Parathyroid adenoma (tissue), 2 donors: Measurements from ENCODE around the gene CDKN1A.
"Not testable (repeated sequence)": the region's sequence is repeated elsewhere in the genome, so short reads cannot be mapped to it uniquely, and the experiment has no call there.

Experiments used
- H2AFZ ChIP-seq: fragments of 300-600 bp; sonication (generic); one replicate; pipeline ENCODE4 v1.7.0; 2017; ENCODE audit warnings: antibody characterized with exemption, mild to moderate bottlenecking
- H3K27ac ChIP-seq: fragments of 300-600 bp; sonication (generic); one replicate; pipeline ENCODE4 v1.7.0; 2017
- H3K27me3 ChIP-seq: fragments of 300-600 bp; sonication (generic); one replicate; pipeline ENCODE4 v1.7.0; 2017; ENCODE audit warnings: low read length; ENCODE audit not compliant: control insufficient read depth, insufficient read depth
- H3K36me3 ChIP-seq: fragments of 300-600 bp; sonication (generic); one replicate; pipeline ENCODE4 v1.7.0; 2017; ENCODE audit warnings: low read length; ENCODE audit not compliant: control insufficient read depth, insufficient read depth
- H3K4me1 ChIP-seq: fragments of 300-600 bp; sonication (generic); one replicate; pipeline ENCODE4 v1.7.0; 2017; ENCODE audit warnings: control low read depth
- H3K4me2 ChIP-seq: fragments of 300-600 bp; sonication (generic); one replicate; pipeline ENCODE4 v1.7.0; 2017; ENCODE audit warnings: low read length
- H3K4me3 ChIP-seq: fragments of 300-600 bp; sonication (generic); one replicate; pipeline ENCODE4 v1.7.0; 2017; ENCODE audit warnings: low read depth, low read length
- H3K79me2 ChIP-seq: fragments of 300-600 bp; sonication (generic); one replicate; pipeline ENCODE4 v1.7.0; 2017; ENCODE audit warnings: control low read depth
- H3K9ac ChIP-seq: fragments of 300-600 bp; sonication (generic); one replicate; pipeline ENCODE4 v1.7.0; 2017; ENCODE audit warnings: mild to moderate bottlenecking
- H3K9me3 ChIP-seq: fragments of 300-600 bp; sonication (generic); one replicate; pipeline ENCODE4 v1.7.0; 2017; ENCODE audit warnings: low read length; ENCODE audit not compliant: control insufficient read depth
- CTCF ChIP-seq: fragments of 300-600 bp; sonication (generic); IDR thresholded peaks from one replicate; pipeline ENCODE4 v1.7.0; 2017; ENCODE audit warnings: antibody characterized with exemption, mild to moderate bottlenecking
- donor health status: primary hyperparathyroidism.

Gene CDKN1A

GRCh38 chr6:36703081-36703606 lies 24.6 kb downstream of the CDKN1A start:
- Histone ChIP-seq H3K9ac (no peak overlapping the region), H3K4me2 (no peak overlapping the region), H3K27me3 (no peaks in the 10 kb centered on the region), H3K4me3 (no peak overlapping the region), H3K36me3 (no peaks in the 10 kb centered on the region), H3K79me2 (no peaks in the 10 kb centered on the region), H3K27ac (no peak overlapping the region), H3K9me3 (no peaks in the 10 kb centered on the region), H2AFZ (no peak overlapping the region), H3K4me1 (no peaks in the 10 kb centered on the region)
- TF ChIP-seq CTCF, result no peak

GRCh38 chr6:36703982-36704381 lies 25.5 kb downstream of the CDKN1A start:
- Histone ChIP-seq H3K79me2 (no peaks in the 10 kb centered on the region), H3K4me1 (no peaks in the 10 kb centered on the region), H3K27ac (no peak overlapping the region), H3K27me3 (no peaks in the 10 kb centered on the region), H3K4me2 (no peak overlapping the region), H3K36me3 (no peaks in the 10 kb centered on the region), H3K9ac (no peak overlapping the region), H2AFZ (no peak overlapping the region), H3K4me3 (no peak overlapping the region), H3K9me3 (no peaks in the 10 kb centered on the region)
- TF ChIP-seq CTCF, result no peak

GRCh38 chr6:36704961-36705577 lies 26.6 kb downstream of the CDKN1A start:
- H3K9me3 ChIP-seq, H3K79me2 ChIP-seq, H2AFZ ChIP-seq, H3K27me3 ChIP-seq, H3K4me3 ChIP-seq, H3K27ac ChIP-seq, H3K4me1 ChIP-seq, H3K36me3 ChIP-seq, H3K9ac ChIP-seq, H3K4me2 ChIP-seq: not testable (repeated sequence)

- Histone ChIP-seq H3K4me1 (no peaks in the 10 kb centered on the region), H3K4me3 (no peak overlapping the region), H2AFZ (no peak overlapping the region), H3K27ac (no peak overlapping the region), H3K27me3 (no peaks in the 10 kb centered on the region), H3K79me2 (no peaks in the 10 kb centered on the region), H3K9ac (no peak overlapping the region), H3K4me2 (no peak overlapping the region), H3K36me3 (no peaks in the 10 kb centered on the region), H3K9me3 (no peaks in the 10 kb centered on the region)
- no peak for TF ChIP-seq CTCF
Measured at GRCh38 chr6:36706339-36706738, 27.8 kb downstream of the CDKN1A start.

- Histone ChIP-seq H3K4me2 (no peak overlapping the region), H3K9ac (no peak overlapping the region), H3K27ac (no peak overlapping the region), H3K4me3 (no peak overlapping the region), H3K79me2 (no peaks in the 10 kb centered on the region), H3K27me3 (no peaks in the 10 kb centered on the region), H3K4me1 (no peaks in the 10 kb centered on the region), H2AFZ (no peak overlapping the region), H3K9me3 (no peaks in the 10 kb centered on the region), H3K36me3 (no peaks in the 10 kb centered on the region)
- TF ChIP-seq CTCF, result no peak
Measured at GRCh38 chr6:36712816-36713215, 34.3 kb downstream of the CDKN1A start.
